PFSK-1 (cell line): ENCODE measurements around the gene MEGF11.

Experiments used
- POLR2AphosphoS5 ChIP-seq: IDR thresholded peaks from 2 replicates; pipeline ENCODE4 v1.6.1; 2012; ENCODE audit warnings: low read depth, mild to moderate bottlenecking, control low read depth, low read length, moderate library complexity
- TAF1 ChIP-seq: IDR thresholded peaks from 2 replicates; pipeline ENCODE4 v1.6.1; 2012; ENCODE audit warnings: low read length, control low read depth, borderline replicate concordance; ENCODE audit not compliant: insufficient read depth
- TF ChIP-seq, protein P1 (sequence below), 2 experiments: IDR thresholded peaks; 2 replicates each; pipeline versions ENCODE4 v1.6.1 to v1.8.0; 2011 to 2012; ENCODE audit warnings: low read depth in 2 of 2, low read length in 2 of 2, control low read depth in 1 of 2, inconsistent platforms in 1 of 2, mild to moderate bottlenecking in 1 of 2, moderate library complexity in 1 of 2; ENCODE audit not compliant: insufficient read depth in 1 of 2

DNA sequence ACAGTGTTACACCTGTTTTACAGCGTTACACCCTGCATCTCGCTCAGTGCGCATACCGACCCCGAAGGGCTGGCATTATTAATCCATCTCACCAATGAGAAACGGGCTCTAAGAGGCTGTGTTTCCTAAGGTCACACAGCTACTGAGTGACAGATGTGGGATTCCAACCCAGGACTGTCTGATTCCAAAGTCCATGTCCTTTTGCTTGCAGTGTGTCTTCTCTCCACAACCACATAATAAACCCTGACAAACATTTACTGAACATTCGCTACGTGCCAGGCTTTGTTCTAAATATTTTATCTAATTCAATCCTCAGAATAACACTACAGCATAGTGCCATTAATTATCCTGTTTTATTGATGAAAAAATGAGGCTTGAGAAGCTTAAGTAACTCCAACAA is 305.2 kb downstream of the MEGF11 start:
- TF ChIP-seq, protein P1, sequence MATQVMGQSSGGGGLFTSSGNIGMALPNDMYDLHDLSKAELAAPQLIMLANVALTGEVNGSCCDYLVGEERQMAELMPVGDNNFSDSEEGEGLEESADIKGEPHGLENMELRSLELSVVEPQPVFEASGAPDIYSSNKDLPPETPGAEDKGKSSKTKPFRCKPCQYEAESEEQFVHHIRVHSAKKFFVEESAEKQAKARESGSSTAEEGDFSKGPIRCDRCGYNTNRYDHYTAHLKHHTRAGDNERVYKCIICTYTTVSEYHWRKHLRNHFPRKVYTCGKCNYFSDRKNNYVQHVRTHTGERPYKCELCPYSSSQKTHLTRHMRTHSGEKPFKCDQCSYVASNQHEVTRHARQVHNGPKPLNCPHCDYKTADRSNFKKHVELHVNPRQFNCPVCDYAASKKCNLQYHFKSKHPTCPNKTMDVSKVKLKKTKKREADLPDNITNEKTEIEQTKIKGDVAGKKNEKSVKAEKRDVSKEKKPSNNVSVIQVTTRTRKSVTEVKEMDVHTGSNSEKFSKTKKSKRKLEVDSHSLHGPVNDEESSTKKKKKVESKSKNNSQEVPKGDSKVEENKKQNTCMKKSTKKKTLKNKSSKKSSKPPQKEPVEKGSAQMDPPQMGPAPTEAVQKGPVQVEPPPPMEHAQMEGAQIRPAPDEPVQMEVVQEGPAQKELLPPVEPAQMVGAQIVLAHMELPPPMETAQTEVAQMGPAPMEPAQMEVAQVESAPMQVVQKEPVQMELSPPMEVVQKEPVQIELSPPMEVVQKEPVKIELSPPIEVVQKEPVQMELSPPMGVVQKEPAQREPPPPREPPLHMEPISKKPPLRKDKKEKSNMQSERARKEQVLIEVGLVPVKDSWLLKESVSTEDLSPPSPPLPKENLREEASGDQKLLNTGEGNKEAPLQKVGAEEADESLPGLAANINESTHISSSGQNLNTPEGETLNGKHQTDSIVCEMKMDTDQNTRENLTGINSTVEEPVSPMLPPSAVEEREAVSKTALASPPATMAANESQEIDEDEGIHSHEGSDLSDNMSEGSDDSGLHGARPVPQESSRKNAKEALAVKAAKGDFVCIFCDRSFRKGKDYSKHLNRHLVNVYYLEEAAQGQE (IDR thresholded peaks at IDR 0.05; ENCODE audit: insufficient read depth in 1 of 2, low read depth in 2 of 2, low read length in 2 of 2), result no peak
- TF ChIP-seq POLR2AphosphoS5 (no peak), TAF1 (no peak)
